ENCODE results near the gene ENTPD8. TPM values are rescaled to one million over a fixed set of nuclear protein-coding genes. Genes with fewer than 3 reads are reported as not detected.

ENTPD8 gene
- total and polyA plus RNA-seq, 2 experiments from 2014 or later: 7.1 to 16.5 TPM

DNA sequence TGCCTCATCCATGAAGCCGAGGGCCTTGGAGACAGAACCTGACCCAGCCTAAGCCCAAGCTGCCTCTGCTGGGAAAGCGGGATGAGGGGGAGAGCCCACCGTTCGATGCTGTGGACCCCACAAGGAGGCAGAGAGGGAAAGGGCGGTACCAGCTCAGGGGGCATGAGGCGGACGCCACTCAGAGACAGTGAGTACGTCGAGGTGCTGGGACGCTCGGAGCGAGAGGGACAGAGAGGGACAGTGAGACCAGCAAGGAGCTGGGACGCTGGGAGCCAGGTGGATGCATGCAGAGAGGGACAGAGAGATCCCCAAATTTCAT, 51.8 kb downstream of the ENTPD8 start:
- Histone ChIP-seq H3K9me3 (ENCODE audit: low read depth) (no peaks in the 10 kb centered on the region), H3K79me2 (no peaks in the 10 kb centered on the region), H3K4me1 (ENCODE audit: insufficient read depth) (no peaks in the 10 kb centered on the region), H3K36me3 (replicated peaks; ENCODE audit: insufficient read depth, low read depth) (no peaks in the 10 kb centered on the region), H3K4me3 (no peak overlapping the region), H3K27me3 (no peaks in the 10 kb centered on the region), H3K27ac (no peak overlapping the region), H3K9me2 (replicated peaks; ENCODE audit: insufficient read depth) (no peaks in the 10 kb centered on the region), H4K20me1 (ENCODE audit: insufficient read depth, poor library complexity, severe bottlenecking) (no peaks in the 10 kb centered on the region), H2AFZ (no peak overlapping the region), H3K4me2 (no peak overlapping the region)
- DNase-seq (ENCODE audit: low spot score): no peak
- TF ChIP-seq CTCF (IDR thresholded peaks at IDR 0.05; ENCODE audit: poor library complexity) (no peak), EZH2 (IDR thresholded peaks at IDR 0.05; ENCODE audit: borderline replicate concordance) (no peak), EZH2phosphoT487 (IDR thresholded peaks at IDR 0.05; ENCODE audit: low read depth, severe bottlenecking, unreplicated experiment) (no peak)
- WGBS (ENCODE audit: low lambda C conversion rate, missing lambda C conversion rate): 97% methylated on average over 13 of the region's 13 CpGs

DNA sequence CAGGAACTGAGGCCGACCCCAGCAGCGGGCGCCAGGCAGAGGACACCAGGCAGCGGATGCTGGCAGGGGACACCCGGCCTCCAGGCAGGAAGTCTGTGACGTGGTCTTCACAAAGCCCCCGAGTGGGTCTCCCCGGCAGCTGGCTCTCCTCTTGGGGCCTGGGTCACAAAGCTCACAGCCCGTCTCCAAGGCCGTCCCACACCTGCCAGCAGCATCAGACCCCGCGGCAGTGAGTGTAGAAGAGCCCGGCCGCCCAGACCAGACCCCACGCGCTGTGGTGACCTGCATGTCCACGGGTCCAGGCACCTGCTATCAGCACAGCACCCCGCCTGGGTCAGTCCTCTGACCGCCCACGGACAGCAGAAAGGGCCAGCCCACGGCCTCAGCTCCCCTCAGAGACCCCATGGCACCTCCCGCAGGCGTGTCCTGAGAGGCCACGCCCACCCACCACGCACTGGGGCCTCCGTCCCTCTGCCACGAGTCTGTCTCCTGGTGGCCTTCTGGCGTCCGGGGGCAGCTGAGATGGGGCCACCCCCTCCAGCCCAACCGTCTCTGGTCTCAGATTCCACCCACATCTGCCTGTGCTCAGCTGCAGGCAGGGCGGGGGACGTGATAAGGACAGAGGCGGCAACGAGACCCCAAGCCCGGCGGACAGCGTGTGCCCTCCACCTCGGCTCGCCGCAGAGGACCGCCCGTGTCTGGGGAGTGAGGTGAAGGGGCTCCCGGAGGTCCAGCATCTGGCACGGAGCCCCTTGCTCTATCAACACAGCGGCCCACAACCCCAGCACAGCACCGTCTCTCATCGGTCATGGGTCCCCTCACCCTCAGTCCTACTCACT, 52.3 kb downstream of the ENTPD8 start:
- Histone ChIP-seq H3K79me2 (no peaks in the 10 kb centered on the region), H3K4me2 (no peak overlapping the region), H4K20me1 (ENCODE audit: insufficient read depth, poor library complexity, severe bottlenecking) (no peaks in the 10 kb centered on the region), H3K9me2 (replicated peaks; ENCODE audit: insufficient read depth) (no peaks in the 10 kb centered on the region), H3K27me3 (no peaks in the 10 kb centered on the region), H3K36me3 (replicated peaks; ENCODE audit: insufficient read depth, low read depth) (no peaks in the 10 kb centered on the region), H3K4me3 (no peak overlapping the region), H3K9me3 (ENCODE audit: low read depth) (no peaks in the 10 kb centered on the region), H2AFZ (no peak overlapping the region), H3K27ac (no peak overlapping the region), H3K4me1 (ENCODE audit: insufficient read depth) (no peaks in the 10 kb centered on the region)
- no peak for TF ChIP-seq EZH2 (IDR thresholded peaks at IDR 0.05; ENCODE audit: borderline replicate concordance)
- no peak for TF ChIP-seq EZH2phosphoT487 (IDR thresholded peaks at IDR 0.05; ENCODE audit: low read depth, severe bottlenecking, unreplicated experiment)
- TF ChIP-seq CTCF (IDR thresholded peaks at IDR 0.05; ENCODE audit: poor library complexity): no peak
- DNase-seq (ENCODE audit: low spot score): no peak
- WGBS (ENCODE audit: low lambda C conversion rate, missing lambda C conversion rate): 90% methylated on average over 44 of the region's 47 CpGs

DNA sequence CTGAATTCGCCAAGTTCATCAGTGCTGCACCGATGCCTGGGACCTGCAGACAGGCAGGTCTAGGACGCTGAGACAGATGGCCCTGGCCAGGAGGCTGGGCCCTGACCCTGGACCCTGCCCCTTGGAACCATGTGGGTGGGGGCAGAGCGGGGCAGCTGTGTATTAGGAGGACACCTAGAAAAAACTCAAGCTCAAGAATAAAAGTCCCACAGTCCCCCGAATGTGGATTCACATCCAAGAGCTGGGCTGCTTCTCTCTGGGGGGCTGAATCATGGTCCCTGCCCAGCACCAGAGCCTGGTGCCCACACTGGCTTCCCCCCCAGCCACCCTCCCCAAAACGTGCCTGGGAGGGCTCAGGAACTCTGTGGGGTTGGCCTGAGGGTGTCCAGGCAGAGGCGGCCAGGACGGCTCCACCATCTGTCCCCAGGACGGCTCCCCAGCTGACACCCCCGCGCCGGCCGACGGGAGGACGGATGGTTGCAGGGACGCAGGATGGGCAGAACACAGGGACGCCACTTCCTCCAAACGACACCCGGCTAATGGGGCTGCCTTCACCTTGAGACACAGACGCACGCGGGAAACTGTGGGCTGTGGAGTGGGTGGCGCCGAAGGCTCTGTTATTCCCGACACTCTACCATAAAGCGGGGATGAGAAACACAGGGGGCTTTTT, 53.1 kb downstream of the ENTPD8 start:
- H3K79me2 ChIP-seq: no peaks in the 10 kb centered on the region
- no peak for TF ChIP-seq EZH2 (IDR thresholded peaks at IDR 0.05; ENCODE audit: borderline replicate concordance)
- TF ChIP-seq CTCF (IDR thresholded peaks at IDR 0.05; ENCODE audit: poor library complexity): no peak
- TF ChIP-seq EZH2phosphoT487 (IDR thresholded peaks at IDR 0.05; ENCODE audit: low read depth, severe bottlenecking, unreplicated experiment): no peak
- 90% methylated on average over 26 of the region's 26 CpGs for WGBS (ENCODE audit: low lambda C conversion rate, missing lambda C conversion rate)
- no peak for DNase-seq (ENCODE audit: low spot score)
- H3K4me3 ChIP-seq: no peak overlapping the region
- H3K27ac ChIP-seq: no peak overlapping the region
- no peaks in the 10 kb centered on the region for H3K27me3 ChIP-seq
- no peak overlapping the region for H3K4me2 ChIP-seq
- no peaks in the 10 kb centered on the region for H3K9me3 ChIP-seq (ENCODE audit: low read depth)
- H2AFZ ChIP-seq: no peak overlapping the region
- no peaks in the 10 kb centered on the region for H3K9me2 ChIP-seq (replicated peaks; ENCODE audit: insufficient read depth)
- H3K36me3 ChIP-seq (replicated peaks; ENCODE audit: insufficient read depth, low read depth): no peaks in the 10 kb centered on the region
- no peaks in the 10 kb centered on the region for H3K4me1 ChIP-seq (ENCODE audit: insufficient read depth)
- no peaks in the 10 kb centered on the region for H4K20me1 ChIP-seq (ENCODE audit: insufficient read depth, poor library complexity, severe bottlenecking)

Data from hepatocyte (in vitro differentiated cells).